Small intestine (tissue), 7 donors: Measurements from ENCODE around the gene PKDCC. TPM values are rescaled to one million over a fixed set of nuclear protein-coding genes. Genes with fewer than 3 reads are reported as not detected.
A peak's percentile ranks its signal among the peaks of the same experiment; 100 is the strongest.
"Not testable (repeated sequence)": the region's sequence is repeated elsewhere in the genome, so short reads cannot be mapped to it uniquely, and the experiment has no call there.

Experiments
- DNase-seq, 2 donors: peaks; one replicate each; pipeline versions ENCODE4 v3.0.0 to v3.0.0-alpha.2; 2013
- FAIRE-seq: peaks from 2 replicates; lab custom pipeline; 2012; peaks lifted over from hg19 to GRCh38; lab: Jason Lieb, UNC
- H3K27ac ChIP-seq, 3 donors: one replicate each; pipeline ENCODE4 v1.5.1; 2013; ENCODE audit warnings: low read length in 2 of 3, mild to moderate bottlenecking in 2 of 3, control low read depth in 1 of 3, inconsistent platforms in 1 of 3, low read depth in 1 of 3, moderate library complexity in 1 of 3
- H3K27me3 ChIP-seq, 3 donors: one replicate each; pipeline ENCODE4 v1.6.1; 2013; ENCODE audit warnings: low read length in 3 of 3, inconsistent platforms in 1 of 3; ENCODE audit not compliant: control insufficient read depth in 3 of 3, insufficient read depth in 3 of 3
- H3K36me3 ChIP-seq, 3 donors: one replicate each; pipeline ENCODE4 v1.6.1; 2013; ENCODE audit warnings: low read length in 3 of 3, inconsistent platforms in 1 of 3, low read depth in 1 of 3, mild to moderate bottlenecking in 1 of 3, moderate library complexity in 1 of 3; ENCODE audit not compliant: control insufficient read depth in 3 of 3, insufficient read depth in 2 of 3
- H3K4me1 ChIP-seq, 3 donors: one replicate each; pipeline ENCODE4 v1.6.1; 2013; ENCODE audit warnings: low read length in 2 of 3, inconsistent platforms in 1 of 3, low read depth in 1 of 3, mild to moderate bottlenecking in 1 of 3, moderate library complexity in 1 of 3; ENCODE audit not compliant: control insufficient read depth in 3 of 3, insufficient read depth in 2 of 3
- H3K4me3 ChIP-seq, 3 donors: one replicate each; pipeline ENCODE4 v1.5.1; 2013; ENCODE audit warnings: low read length in 3 of 3, control low read depth in 1 of 3, inconsistent platforms in 1 of 3, low read depth in 1 of 3, mild to moderate bottlenecking in 1 of 3, moderate library complexity in 1 of 3
- H3K9me3 ChIP-seq, 2 donors: one replicate each; pipeline ENCODE4 v1.6.1; 2013; ENCODE audit warnings: low read depth in 1 of 2, low read length in 1 of 2; ENCODE audit not compliant: control insufficient read depth in 2 of 2, insufficient read depth in 1 of 2
- WGBS, 3 donors: extraction: QIAGEN DNeasy Blood & Tissue Kit; methylation state at CpG; one replicate each; pipeline ENCODE4 v1.1.7; 2013; 5-methylcytosine and 5-hydroxymethylcytosine counted together
- polyA plus RNA-seq, 4 donors: library from polyadenylated mRNA; stranded (reverse) in 3 of 4; unstranded in 1 of 4; fragments of 200-250 nt in 3 of 4; fragments of 120-200 nt in 1 of 4; gene quantifications; one replicate each; pipeline versions ENCODE4 v1.2.1 to v1.2.3, GENCODE V29; 2013
- donor health status: healthy with polysubstance abuse.
- donor health status: control.
- donor health status: control.
- donor health status: Bipolar disorder and iron deficiency.
- donor health status: healthy.

PKDCC gene
- polyA plus RNA-seq, 4 donors, result 7.8 to 273 (median 71.6) TPM

DNA sequence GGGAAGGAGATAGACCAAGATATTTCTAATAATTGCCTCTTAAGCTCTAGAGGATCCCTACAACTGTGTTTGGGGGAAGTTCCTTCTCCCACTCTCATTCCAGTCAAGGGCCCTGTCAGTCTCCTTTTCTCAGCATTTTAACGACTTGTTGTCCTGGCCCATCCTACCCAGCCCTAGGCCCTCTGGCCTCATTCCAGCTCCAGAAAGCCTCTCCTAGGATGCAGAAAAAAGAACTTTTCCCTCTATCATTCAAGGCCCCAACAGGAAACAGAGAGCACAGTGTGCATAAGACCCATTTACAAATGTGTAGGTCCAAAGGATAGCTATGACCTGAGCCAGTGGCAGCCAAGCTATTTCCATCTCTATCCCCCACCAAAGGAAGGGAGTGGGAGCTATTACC lies 14.0 kb downstream of the PKDCC start:
- H3K4me3 ChIP-seq, result no peak overlapping the region
- peak overlapping the region in 2 of 3 donors; percentile 71 to 87 for H3K27ac ChIP-seq
- WGBS, 3 donors, result 11 to 47% (median 15%) methylated on average over 1 of the region's 1 CpG
- no peak for FAIRE-seq
- peaks cover 10 to 78% (median 14%) of the 10 kb centered on the region in 3 donors for H3K4me1 ChIP-seq
- no peak for DNase-seq
- H3K36me3 ChIP-seq, result peaks cover 0 to 45% (median 0%) of the 10 kb centered on the region in 3 donors
- no peaks in the 10 kb centered on the region for H3K9me3 ChIP-seq
- no peaks in the 10 kb centered on the region for H3K27me3 ChIP-seq

DNA sequence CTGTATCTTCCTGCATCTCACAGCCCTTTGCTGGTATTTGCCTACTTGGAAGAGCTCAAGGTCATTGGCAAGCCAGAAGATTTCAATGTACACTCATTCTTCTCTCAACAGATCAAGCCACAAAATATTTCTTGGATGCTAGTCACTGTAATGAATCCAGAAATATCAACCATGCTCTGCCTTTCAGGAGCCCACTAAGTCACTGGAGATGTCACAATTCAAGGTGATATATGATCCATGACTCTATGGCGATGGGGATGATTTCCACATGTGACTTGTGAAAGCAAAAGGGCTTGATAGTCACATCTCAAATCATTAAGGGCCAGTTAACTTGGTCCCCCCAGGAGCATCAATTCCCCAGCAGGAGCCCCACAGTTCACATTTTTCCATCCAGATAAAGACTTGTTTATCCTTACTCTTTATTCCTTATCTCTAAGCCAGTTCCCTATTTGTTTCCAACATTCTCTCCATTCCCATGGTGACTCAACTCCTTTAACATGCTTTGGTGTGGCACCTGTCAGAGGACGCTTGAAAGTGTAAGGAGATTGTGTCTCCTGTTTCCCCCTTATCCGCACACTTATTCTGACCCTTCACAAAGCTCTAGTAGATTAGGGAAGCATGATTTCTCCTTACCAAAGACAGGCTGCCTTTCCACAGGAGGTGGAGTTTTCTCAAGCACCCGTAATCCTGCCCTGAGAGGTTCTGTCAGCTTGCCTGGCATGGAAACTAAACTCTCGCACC lies 15.8 kb downstream of the PKDCC start:
- FAIRE-seq (no peak), DNase-seq (peak in 1 of 2 donors; percentile 69)
- peak overlapping the region in 2 of 3 donors; percentile 10 to 81 for H3K27ac ChIP-seq
- H3K27me3 ChIP-seq, result no peaks in the 10 kb centered on the region
- no peaks in the 10 kb centered on the region for H3K9me3 ChIP-seq
- H3K4me3 ChIP-seq, result peak overlapping the region in 1 of 3 donors; percentile 13
- H3K36me3 ChIP-seq, result peaks cover 0 to 28% (median 0%) of the 10 kb centered on the region in 3 donors
- WGBS, 3 donors, result 20 to 55% (median 36%) methylated on average over 5 of the region's 5 CpGs
- peaks cover 6 to 64% (median 14%) of the 10 kb centered on the region in 3 donors for H3K4me1 ChIP-seq

DNA sequence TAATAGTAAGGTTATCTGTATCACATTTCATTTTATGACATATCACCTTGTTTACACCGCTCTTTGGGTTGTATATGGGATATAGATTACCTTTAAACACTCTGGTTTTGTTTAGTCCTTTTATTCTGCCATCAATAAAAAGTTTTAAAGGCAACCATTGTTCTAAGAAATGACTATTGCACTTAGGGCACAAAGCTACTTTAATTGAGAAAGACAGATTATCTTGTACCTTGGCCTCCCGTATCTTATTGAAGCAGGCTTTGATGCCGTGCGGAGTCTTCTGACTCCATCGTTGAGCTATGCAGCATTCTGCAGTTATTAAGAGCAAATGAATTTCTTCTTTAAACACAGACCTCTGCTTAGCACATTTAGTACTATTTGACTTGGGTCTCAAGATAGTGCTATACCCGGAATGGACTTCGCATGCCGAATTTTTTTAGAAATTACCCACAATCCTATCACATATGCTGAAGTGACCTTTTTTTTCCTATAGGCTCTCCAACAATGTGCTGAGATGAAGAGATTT lies 16.7 kb downstream of the PKDCC start:
- Histone ChIP-seq H3K9me3 (no peaks in the 10 kb centered on the region), H3K4me3 (peak overlapping the region in 1 of 3 donors; percentile 13), H3K4me1 (peaks cover 6 to 64% (median 14%) of the 10 kb centered on the region in 3 donors), H3K36me3 (peaks cover 0 to 20% (median 0%) of the 10 kb centered on the region in 3 donors), H3K27me3 (no peaks in the 10 kb centered on the region), H3K27ac (peak overlapping the region in 1 of 3 donors; percentile 81)
- DNase-seq (peak; percentile 85 to 91), FAIRE-seq (no peak)
- 9 to 48% (median 38%) methylated on average over 8 of the region's 8 CpGs for WGBS, 3 donors

DNA sequence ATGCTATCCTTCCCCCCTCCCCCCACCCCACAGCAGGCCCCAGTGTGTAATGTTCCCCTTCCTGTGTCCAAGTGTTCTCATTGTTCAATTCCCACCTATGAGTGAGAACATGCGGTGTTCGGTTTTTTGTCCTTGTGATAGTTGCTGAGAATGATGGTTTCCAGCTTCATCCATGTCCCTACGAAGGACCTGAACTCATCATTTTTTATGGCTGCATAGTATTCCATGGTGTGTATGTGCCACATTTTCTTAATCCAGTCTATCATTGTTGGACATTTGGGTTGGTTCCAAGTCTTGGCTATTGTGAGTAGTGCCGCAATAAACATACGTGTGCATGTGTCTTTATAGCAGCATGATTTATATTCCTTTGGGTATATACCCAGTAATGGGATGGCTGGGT lies 17.9 kb downstream of the PKDCC start:
- WGBS, 3 donors, result 94 to 96% (median 94%) methylated on average over 5 of the region's 5 CpGs
- not testable (repeated sequence) for FAIRE-seq

DNA sequence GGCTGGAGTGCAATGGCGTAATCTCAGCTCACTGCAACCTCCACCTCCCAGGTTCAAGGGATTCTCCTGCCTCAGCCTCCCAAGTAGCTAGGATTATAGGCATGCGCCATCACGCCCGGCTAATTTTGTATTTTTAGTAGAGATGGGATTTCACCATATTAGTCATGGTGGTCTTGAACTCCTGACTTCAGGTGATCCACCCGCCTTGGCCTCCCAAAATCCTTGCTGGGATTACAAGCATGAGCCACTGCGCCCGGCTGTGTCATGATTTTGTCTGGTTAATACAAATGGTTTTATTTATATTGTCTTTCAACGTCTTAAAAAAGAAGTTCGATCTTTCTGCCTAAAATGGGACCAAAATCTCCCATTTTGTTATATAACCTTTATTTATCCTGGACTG lies 19.2 kb downstream of the PKDCC start:
- H3K36me3 ChIP-seq, H3K27ac ChIP-seq, H3K27me3 ChIP-seq, H3K4me3 ChIP-seq, DNase-seq, FAIRE-seq, H3K9me3 ChIP-seq: not testable (repeated sequence)
- 94 to 96% (median 94%) methylated on average over 8 to 9 of the region's 9 CpGs for WGBS, 3 donors
- H3K4me1 ChIP-seq, result peaks cover 3 to 45% (median 4%) of the 10 kb centered on the region in 3 donors

More for the DNA sequence above, 17.9 kb downstream of the PKDCC start:
- H3K4me1 ChIP-seq, result peaks cover 4 to 51% (median 11%) of the 10 kb centered on the region in 3 donors
- not testable (repeated sequence) for H3K9me3 ChIP-seq, H3K4me3 ChIP-seq, H3K36me3 ChIP-seq, H3K27me3 ChIP-seq, H3K27ac ChIP-seq, DNase-seq

DNA sequence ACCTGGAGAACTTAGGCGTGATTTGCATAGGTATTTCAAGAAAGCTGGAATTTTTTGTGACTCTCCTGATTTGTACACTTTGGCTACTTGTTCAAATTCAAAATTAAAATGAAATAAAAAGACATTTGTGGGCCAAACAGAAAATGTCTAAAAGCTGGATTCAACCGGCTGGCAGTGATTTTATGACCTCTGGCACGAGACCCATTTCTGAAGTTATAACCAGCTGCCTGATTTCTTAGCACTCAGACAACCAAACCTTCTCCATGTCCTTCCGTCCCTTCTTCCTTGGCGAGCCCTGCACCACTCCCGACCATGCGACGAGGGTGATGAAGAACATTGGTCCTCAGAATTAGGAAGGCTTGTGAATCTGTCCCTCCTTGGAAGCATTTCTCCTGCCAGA lies 19.7 kb downstream of the PKDCC start:
- Histone ChIP-seq H3K36me3 (no peaks in the 10 kb centered on the region), H3K4me1 (peaks cover 3 to 45% (median 4%) of the 10 kb centered on the region in 3 donors), H3K27ac (no peak overlapping the region), H3K9me3 (no peaks in the 10 kb centered on the region), H3K27me3 (no peaks in the 10 kb centered on the region), H3K4me3 (no peak overlapping the region)
- WGBS, 3 donors, result 18 to 60% (median 42%) methylated on average over 8 of the region's 8 CpGs
- DNase-seq, result no peak
- FAIRE-seq, result no peak

DNA sequence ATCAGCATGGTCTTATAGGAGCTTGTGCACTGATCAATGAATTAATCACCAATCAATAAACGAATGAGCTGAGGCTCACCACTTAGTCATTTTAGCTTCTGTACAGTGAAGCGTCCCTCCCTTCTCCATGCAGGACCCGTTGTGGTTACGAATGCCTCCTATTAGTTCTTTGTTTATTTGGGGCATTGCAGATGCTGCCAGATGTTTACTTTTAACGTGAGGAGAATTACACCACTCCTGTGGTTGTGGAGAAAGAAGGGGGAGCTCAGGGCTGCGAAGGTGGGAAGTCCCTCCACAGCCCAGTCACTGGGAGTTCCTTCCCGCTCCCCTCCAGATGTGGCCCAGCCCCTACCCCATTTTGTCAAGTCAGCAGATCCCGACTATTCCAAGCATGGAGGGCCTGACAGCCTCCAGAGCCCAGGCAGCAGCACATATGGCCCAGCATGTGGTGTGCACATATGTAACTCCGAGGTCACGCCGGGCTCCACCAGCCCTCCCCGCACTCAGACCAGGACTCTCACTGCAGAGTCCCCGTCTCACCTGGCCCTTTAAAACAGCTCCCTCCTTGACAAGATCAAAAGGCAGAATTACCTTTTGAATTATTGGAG lies 20.9 kb downstream of the PKDCC start:
- H3K27me3 ChIP-seq, result no peaks in the 10 kb centered on the region
- no peak overlapping the region for H3K4me3 ChIP-seq
- H3K9me3 ChIP-seq, result no peaks in the 10 kb centered on the region
- H3K4me1 ChIP-seq, result peaks cover 5 to 49% (median 6%) of the 10 kb centered on the region in 3 donors
- DNase-seq, result no peak
- H3K36me3 ChIP-seq, result no peaks in the 10 kb centered on the region
- no peak overlapping the region for H3K27ac ChIP-seq
- no peak for FAIRE-seq
- WGBS, 3 donors, result 52 to 68% (median 66%) methylated on average over 13 of the region's 13 CpGs

DNA sequence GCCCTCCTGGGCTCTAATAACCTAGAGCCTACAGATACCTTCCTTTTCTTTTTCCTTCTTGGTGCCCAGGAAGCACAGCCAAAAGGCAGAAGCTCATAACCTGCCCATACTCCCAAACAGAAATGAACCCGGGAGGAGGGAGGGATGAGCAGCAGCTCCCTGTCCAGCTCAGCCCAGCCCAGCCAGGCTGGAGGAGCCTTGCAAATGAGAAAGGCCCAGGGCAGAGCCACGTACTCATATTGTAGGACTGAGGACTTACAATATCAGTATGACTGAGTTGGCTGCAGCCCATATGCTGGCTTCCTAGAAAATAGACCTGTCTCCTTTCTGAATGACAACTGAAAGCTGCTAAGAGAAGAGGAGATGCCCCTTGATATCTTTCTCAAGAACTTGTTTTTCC lies 21.7 kb downstream of the PKDCC start:
- no peaks in the 10 kb centered on the region for H3K27me3 ChIP-seq
- H3K36me3 ChIP-seq, result peaks cover 0 to 2% (median 0%) of the 10 kb centered on the region in 3 donors
- DNase-seq (no peak), FAIRE-seq (no peak)
- no peaks in the 10 kb centered on the region for H3K9me3 ChIP-seq
- 61 to 76% (median 74%) methylated on average over 2 of the region's 2 CpGs for WGBS, 3 donors
- H3K27ac ChIP-seq, result no peak overlapping the region
- no peak overlapping the region for H3K4me3 ChIP-seq
- H3K4me1 ChIP-seq, result peaks cover 1 to 48% (median 9%) of the 10 kb centered on the region in 3 donors
